ENCODE results near the gene IL1RAP.

IL1RAP gene

DNA sequence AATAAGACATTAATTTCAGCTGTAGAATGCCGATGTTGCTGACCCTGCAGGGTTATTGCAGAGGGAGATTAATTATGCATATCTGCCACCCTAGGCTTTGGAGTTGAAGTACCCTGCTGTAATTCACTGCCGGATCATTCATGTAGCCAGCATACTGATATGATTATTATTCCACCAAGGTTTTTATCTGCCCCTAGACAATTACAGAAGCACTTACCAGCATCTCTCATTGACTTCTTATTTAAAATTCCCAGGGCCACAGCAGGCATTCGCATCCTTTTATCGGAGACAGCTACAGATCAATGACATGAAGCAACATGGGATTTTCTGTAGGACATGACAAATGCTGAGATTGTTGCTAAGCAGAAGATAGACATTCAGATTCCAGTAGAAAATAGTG lies 31.3 kb downstream of the IL1RAP start:
- no peak for FAIRE-seq

DNA sequence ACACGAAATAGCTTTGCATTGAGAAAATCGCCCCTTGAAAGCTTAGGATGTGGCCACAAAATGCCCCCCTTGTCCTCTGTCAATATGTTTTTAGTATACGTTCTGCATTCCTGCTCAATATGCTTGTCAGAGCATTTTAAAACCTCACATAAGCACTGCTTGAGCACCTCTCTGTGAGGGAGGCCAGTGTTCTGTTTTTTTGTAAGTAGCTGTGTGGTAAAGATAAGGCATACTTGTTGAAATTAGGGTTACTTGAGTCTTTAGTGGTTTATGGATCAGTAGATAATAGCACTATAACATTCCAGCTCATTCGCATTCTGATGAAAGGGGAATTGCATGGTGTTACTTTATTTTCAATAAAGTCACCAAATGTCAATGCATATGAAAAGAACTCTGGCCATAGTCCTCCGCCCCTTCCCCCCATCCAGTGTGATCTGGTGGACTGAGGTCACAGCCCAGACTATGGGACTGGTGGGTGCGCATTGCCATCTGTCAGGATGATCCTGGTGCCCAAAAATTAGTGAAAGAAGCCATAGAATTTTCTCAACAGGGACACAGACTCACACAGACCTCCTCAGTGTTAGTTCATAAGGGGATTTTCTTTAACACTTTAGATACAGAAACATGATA lies 33.1 kb downstream of the IL1RAP start:
- FAIRE-seq, result no peak

DNA sequence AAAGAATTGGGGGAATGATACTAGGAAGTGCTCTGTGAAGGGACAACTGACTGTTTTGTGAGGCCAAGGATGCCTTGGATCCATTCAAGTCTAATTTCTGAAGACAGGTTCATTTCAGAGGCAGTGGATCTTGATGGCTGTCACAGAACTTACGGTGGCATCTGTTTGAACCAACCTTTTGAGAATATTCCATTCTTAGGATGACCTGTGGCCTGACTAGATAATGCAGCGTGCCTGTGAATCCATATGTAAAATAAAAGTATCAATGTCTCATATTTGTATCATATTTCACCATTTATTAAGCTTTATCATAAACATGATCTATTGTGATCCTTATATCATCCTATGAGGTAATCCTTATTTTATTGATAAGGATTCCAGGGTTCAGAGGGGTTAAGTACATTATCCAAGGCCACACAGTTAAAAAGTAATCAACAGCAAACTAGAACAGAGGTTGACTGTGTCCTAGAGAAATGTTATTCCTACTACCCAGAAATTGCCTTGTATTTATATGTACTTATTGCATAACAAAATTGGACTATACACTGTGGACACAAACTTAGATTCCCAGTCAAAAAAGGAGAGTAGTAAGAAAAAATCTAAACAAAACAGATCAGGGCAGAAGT lies 34.3 kb downstream of the IL1RAP start:
- FAIRE-seq, result no peak

DNA sequence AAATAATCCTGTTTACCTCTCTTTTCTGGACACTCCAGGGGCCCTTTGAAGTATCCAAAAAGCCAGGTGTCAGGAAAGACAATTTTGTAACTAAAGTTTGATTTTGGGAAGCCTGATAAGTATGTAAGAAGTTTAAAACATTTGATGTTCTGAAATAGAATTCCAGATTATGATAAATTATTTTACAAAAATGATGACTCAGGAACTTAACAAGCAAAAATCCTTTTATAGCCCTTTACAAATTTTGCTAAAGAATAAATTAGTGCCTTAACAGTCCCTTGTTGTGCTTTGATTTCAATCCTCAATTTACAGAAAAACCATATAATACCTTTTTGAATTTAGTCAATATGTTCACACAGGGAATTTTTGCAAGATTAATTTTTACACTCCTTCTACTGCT lies 38.1 kb downstream of the IL1RAP start:
- no peak for FAIRE-seq

DNA sequence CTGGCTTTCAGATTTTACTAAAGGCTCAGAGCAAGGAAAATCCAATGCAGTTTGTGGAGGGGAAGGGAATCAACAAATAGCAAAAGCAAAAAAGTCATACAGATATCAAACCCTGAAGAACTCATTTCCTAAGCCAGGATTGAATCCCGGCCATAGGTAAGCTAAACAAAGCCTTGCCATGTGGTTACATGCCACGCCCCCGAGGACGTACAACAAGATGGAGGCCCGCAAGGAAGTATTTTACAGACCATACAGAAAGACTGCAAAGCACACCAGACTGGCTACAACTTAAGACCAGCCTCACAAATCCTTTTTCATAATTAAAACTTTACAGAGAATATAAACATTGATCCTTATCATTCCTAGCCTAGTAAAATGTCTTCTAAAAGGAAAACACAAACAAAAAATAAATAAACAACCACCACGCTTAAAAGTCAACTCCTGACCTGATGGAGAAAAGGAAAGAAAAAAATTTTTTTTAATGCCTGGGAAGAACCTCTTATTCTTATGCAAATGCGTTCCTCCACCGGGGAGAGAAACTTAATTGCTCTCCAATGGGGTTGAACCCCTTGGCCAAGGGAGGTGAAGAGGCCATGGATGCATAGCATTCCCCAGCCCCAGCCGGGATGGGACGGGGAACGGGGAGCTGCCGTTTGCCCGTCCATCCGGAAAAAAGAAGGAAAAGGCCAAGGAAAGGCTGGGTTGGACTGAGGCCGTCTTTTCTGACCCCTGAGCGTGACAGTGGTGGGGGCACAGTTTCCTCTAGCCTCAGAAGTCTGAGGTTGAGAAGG lies 39.3 kb downstream of the IL1RAP start:
- no peak for FAIRE-seq

DNA sequence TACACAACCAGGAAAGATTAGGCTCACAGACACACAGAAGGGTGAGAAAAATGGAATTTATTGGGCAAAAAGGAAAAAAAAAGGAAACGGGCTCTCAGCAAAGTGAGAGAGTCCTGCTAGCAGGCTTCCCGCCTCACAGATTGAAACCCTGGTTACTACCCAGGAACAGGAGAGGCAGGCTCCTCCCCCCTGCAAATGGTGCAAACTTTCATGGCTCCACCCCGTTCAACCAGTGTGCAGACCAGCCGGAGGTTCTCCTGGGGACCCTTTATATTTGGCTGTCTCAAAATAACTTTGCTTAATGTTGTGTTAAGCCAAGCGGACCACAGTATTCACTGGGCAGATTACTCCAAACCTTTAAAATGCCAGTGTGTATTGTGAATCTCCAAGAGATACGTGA lies 40.3 kb downstream of the IL1RAP start:
- FAIRE-seq, result no peak

DNA sequence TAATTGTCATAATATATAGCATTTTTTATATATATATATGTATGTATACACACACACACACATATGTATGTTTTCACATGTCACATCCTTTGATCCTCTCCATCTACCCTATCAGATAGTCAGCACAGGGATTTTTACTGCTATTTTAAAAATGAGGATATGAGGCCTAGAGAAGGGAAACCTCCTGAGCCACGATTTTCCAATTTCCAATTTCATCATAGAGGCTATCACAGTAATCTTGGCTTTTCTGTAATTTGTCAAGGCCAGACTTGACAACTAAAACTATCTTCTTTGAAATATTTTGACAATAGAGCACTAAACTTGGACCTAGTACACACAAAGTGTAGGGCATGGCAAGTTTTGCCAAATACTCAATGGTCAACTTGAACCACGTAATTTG lies 42.5 kb downstream of the IL1RAP start:
- no peak for FAIRE-seq

DNA sequence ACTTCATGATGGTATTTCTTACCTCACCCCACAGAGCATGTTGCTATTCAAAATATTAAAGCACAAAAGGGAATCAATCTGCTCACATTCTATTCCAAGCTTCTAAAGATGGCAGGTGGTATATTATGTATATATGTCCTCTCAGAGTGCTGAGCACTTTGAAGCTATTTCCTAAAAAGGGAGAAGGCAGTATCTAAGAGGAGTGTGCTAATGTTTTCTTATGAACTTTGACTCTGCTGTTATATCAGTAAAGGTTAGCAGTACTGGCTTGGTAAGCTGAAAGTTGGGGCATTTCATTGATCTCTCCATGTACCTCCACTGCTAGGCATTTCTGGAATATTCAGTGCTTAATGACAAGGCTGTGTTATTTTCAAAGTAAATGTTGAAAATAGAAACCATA lies 43.4 kb downstream of the IL1RAP start:
- no peak for FAIRE-seq

DNA sequence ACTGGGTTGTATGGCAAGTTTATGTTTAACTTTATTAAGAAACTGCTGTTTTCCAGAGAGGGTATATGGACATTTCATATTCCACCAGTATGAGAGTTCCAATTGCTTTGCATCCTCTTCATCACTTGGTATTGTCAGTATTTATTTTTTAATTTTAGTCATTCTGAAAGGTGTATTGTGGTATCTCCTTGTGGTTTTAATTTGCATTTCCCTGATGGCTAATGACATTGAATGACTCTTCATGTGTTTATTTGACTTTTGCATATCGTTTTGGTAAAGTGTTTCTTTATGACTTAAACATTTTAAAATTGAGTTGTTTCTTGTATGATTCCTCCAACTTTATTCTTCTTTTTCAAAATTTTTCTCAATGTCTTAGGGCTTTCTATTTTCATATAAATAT lies 44.4 kb downstream of the IL1RAP start:
- no peak for FAIRE-seq

DNA sequence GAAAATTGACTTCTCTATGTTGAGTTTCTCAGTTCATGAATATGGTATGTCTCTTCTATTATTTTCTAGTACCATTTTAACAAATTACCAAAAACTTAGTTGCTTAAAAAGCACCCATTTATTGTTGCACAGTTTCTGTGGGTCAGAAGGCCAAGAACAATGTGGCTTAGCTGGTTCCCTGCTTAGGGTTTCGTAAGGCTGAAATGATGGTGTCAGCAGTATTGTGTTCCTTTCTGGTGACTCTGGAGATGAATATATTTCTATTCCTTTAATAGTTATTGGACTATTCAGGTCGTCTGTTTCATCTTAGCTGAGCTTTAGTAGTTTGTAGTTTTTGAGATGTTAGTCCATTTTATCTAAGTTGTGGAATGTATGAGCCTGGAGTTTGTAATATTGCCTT lies 44.9 kb downstream of the IL1RAP start:
- FAIRE-seq, result no peak

DNA sequence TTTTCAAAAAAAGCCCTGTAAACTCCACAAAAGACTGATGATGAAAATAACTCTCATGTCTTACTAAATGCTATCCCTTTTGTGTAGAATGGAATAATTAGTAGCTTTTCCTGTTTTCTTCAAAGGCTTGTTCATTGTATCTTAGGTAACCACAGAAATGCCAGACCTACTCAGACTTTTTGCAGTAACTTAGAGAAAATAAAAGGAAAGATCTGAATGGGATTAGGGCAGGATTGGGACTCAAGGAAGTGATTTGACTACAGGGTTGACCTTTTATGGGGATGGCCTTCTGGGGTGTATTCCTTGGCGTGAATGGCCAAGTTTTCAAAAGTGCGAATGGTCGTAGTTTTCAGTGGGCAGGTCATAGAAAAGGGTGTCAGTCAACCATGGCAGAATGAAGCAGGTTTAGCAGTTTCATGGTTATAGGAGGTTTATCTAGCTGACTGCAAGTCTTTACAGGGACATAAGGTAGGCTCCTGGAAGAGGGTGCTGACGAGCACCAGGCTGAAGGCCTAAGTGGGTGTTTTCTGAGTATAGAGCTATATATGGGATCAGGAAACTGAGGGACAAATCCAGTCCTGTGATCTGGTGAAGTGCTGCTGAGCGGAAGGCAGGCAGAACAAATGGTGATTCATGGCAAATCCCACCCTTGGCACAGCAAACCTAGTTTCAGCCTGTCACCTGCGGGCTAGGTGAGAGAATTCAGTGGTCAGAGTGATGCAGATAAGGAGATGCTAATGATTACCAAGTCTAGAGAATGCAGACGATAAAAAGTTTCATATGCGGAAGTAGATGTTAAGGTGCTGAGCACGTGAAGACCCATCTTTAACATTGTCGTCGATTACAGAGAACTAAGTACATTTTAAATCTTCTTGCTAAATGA lies 46.4 kb downstream of the IL1RAP start:
- no peak for FAIRE-seq

DNA sequence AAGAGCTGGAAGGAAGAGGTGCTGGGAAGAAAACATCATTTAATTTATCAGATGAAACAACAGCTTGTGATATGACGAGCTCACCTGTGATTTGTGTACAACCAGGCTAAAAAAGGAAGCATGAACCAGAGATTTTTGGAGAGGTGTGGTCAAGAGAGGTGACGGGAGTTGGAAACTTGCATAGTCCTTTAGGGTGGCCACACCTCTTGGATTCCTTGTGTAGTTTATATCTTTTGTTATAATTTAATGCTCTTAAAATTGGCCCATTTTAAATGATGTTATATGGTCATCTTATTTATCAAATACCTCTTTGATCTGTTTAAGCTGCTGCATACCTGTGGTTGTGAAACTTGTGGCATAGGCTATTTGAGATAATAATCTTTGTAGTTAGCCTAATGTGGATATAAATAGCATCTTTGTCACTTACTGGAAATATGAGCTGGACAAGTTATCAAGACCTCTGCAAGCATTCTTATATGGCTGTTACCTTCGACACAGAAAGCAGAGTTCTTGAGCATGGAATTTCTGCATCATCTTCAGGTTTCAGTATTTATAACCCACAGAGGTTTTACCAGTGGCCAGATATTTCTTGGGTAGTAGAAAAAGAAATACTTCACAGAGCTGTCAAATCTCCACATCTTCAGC lies 49.1 kb downstream of the IL1RAP start:
- FAIRE-seq, result no peak

DNA sequence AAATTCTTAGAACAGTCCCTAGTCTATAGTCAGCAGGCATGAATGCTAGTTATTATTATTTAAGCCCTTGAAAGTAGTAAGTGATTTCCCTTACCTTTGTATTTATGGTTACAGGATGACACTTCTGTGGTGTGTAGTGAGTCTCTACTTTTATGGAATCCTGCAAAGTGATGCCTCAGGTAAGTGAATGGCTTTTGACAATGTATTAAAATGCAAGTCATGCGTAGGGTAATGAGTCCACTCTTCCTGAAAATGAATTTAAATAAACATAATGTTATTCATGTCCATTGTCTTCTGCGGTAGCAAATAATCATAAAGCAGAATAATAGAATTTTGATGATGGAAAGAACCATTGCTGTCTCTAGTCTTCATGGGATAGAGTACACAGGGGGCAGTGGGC lies 50.3 kb downstream of the IL1RAP start:
- FAIRE-seq, result no peak

DNA sequence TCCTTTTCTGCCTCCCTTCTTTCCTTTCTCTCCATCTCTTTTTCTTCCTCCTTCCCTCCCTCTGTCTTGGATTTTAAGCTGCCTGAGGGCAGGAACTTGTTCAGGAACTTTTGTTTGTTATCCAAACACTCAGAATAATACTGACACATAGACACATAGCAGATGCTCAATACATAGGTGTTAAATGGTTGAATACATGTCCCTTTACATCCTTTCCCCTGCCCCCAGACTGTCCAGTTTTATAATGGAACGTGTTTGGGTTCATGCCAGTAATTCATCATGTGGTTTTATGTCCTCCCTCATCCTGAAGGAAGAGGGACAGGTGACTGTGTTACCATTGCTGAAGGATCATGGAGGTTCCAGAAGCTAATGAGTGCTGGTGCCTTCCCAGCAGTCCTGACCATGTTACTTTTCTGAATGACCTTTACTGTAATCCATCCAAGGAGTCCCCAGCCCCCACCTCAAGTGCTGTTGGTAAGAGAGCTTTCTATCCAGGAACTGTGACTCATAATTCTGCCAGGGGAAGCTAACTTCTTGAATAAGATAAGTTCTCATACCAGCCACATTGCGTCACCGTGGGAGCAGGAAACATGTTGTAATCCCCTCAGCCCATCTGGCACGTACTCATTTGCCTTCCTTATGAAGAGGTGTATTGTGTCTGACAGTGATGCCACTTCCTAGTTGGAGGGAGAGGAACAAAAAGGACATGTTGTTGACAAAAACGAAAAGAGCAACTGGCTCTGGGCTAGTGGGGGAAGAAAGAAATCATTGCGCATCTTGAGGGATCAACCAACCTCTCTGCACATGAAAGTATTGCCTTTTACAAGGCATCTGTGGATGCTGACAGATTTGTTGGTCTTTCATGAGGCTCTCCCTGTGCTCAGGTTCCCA lies 52.4 kb downstream of the IL1RAP start:
- FAIRE-seq, result no peak

DNA sequence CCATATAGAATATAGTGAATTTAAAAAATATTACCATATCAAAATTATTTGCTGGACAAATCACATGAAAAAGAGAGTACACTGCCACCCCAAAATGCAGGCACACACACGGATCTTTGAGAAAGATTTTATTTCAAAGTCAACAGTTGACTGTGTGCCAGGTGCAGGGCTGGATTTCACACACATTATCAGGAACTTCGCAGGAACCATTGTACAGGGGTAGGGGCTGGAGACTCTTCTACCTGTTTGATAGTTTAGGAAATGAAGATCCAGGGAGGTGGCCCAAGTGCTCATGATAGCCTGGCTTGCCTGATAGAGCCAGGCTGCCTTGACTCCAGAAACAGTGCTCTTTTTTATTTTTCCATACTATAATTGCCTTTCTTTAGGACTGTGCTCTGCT lies 54.2 kb downstream of the IL1RAP start:
- FAIRE-seq, result no peak

DNA sequence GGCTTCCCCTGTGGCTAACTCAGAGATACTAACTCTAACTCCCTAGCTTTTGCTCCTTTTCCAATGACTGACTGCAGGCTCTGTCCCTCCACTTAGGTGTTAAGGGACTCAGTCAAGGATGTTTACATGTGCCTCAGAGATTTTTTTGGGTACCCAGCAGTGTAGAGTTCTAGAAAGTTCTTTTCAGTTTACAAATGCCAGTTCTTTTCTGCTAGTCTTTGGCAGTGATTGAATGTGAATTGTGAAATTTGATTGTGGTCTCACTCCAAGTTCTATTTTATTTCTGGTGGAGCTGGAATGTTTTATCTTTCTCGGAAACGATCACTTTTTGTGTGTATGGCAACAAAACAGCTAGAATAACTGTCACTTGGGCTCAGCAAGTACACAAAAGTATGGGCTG lies 60.6 kb downstream of the IL1RAP start:
- no peak for FAIRE-seq

DNA sequence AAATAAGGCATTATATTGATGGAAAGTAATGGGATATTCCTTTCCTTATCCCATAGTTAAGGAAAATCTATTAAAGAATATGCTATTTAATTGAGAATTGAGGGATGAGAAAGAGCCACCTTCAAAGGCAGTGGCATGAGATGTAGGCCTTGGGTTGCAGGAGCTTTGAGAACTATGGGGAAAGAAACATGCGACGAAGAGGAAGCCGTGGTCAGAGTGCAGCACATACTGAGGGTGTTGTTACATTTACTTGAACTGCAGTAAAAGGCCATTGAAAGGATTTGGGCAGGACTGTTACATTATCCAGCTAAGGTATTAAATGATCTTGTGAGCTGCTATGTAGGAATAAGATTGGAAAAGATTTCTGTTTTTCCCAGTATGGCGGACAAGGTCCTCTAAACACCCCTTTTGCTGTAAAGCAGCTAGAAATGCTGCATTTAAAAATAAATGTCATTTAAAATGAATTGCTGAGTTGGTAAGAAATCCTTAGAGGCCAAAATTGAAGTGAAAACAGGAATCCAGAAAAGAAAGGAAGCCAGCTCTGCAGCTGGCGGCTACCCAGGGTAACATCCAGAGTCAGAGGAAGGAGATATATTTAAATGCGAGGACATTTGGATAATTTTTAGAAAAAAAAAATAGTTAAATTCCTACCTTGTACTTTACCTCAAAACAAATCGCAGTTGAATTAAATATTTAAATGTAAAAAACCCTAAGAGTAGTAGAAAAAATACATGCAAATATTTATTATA lies 61.7 kb downstream of the IL1RAP start:
- FAIRE-seq, result no peak

DNA sequence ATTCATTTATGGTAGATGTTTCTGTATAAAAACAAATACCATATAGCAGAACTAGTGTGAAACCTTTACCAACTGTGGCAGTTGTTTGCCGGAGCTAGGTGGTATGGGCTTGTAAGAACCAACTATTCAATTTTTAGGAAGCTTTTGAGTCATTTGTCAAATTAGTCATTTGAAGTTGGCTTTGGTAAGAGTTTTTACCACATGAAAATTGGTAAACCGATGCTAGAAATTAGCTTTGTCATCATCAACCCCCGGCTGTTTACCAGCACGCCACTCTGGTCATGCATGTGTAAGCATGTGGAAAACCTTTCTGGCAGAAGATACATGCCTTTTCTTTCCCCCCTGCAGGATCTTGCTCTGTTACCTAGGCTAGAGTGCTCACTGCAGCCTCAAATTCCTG lies 63.3 kb downstream of the IL1RAP start:
- no peak for FAIRE-seq

DNA sequence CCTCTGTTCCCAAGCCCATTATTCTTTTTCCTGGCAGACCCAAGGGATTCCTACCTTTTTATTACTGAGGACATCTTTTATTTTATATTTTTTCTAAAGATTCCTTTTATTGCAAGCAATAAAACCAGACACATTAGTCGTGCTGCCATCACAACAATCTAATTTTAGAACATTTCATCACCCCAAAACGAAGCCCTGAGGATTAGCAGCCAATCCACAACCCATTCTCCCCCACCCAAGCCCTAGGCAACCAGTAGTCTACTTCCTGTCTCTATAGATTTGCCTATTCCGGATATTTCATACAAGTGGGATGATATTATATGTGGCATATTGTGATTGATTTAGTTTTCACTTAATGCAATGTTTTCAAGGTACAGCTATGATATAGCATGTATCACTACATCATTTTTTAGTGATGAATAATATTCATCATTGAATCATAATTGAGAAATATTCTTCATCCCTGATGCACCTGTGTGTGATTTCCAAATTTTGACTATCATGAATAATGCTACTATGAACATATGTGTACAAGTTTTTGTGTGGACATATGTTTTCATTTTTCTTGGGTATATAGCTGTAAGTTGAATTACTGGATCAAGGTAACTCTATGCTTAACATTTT lies 65.7 kb downstream of the IL1RAP start:
- no peak for FAIRE-seq

DNA sequence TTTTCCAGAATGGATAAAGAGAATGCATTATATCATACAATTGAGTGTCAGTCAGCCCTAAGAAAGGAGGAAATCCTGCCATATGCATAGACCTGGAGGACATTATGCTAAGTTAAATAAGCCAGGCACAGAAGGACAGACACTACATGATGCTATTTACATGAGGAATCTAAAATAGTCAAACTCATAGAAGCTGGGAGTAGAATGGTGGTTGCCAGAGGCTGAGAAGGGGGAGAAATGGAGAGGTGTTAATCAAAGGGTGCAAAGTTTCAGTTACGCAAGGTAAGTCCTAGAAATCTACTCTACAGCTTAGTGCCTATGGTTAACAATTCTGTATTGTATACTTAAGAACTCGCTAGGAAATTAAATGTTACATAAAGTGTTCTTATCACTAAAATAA lies 66.5 kb downstream of the IL1RAP start:
- no peak for FAIRE-seq
